ENCODE results near the gene IFRD1.
"Not testable (repeated sequence)": the region's sequence is repeated elsewhere in the genome, so short reads cannot be mapped to it uniquely, and the experiment has no call there.

IFRD1 gene

DNA sequence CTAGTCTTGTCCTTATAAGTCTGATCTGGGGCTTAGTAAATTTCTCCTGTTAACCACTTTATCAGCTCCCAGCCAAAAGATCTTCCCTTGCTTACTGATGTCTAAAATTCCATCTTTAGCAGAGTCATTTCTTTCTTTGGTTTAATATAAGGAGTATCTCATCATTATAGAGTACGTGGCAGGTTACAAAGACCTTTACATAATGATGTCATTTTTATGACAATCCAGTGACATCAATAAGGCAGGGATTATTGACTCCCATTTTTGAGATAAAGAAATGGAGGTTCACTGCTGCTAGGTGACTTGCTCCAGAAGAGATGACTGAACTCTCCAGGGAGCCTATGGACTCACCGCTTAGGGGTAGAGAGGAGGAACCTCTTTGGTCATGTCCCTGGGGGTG, 8.1 kb upstream of the IFRD1 start:
- no peak for DNase-seq (ENCODE audit: low read depth in 3 of 3)

DNA sequence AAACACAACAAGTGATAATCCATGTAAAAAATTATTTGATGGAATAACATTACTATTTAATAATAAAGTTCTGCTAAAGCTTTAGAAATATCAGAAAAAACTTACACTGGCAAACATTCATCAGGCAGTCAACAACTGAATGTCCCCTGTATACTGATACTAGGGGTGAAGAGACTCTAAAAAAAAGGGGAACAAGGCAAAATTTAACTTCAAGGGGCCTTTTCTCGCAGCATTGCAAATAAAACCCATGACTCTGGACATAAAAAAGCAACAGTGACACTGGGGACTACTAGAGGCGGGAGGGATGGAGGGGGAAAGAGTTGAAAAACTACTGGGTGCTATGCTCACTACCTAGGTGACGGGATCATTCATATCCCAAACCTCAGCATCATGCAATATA, 5.8 kb upstream of the IFRD1 start:
- no peak for DNase-seq (ENCODE audit: low read depth in 3 of 3)

DNA sequence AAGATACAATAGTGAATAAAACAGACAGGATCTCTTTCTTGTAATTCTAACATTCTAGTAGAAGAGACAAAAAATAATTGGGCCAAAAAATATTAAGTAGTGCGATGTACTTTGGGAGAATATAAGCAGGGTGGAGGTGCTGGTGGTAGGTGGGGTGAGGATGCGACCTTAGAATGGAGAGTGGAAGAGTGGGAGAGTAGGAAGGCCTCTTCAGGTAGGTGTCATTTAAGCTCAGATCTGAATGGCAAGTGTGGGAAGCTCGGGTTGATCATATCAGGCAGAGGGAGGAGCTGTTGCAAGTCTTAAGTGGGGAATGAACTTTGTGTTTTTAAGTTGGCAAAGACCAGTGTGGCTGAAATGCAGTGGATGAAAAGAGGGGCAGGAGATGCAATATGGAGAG, 3.8 kb upstream of the IFRD1 start:
- no peak for DNase-seq (ENCODE audit: low read depth in 3 of 3)

DNA sequence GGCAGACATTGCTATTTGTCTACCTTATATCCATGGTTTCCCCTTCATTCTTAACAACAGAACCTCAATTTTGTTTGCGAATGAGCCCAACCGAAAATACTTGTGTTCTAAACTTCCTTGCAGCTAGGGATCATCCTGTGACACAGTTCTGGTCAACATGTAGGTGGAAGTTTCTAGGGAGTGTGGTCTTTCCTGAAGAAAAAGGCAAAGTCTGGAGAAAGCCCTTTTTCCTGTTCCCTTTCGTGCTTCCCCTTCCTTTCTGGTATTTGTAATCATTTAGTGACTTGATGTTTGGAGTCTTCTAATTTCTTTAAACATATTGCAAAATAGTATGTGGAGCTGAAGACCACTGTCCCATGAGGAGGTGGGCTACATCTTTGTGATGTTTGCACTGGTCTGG, 2.9 kb upstream of the IFRD1 start:
- DNase-seq (ENCODE audit: low read depth in 3 of 3) = no peak

DNA sequence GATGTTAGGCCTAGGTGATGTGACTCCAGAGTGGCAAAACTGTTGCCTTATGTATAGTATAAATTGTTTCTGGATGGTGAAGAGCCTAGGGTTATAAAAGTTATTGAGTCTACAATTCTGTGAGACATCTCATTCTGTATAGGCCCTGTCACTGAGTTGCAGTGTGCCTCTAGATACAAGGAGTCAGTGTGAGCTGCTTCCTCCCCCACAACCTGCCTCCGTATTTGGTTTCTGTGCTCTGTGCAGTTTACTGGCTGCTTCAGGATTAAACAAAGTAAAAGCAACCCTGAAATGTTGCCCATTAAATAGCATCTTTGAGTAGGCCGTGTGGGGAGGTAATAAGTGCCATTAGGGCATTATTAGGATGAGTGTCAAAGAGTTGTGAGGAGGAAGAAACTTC, 1.9 kb upstream of the IFRD1 start:
- no peak for DNase-seq (ENCODE audit: low read depth in 3 of 3)

DNA sequence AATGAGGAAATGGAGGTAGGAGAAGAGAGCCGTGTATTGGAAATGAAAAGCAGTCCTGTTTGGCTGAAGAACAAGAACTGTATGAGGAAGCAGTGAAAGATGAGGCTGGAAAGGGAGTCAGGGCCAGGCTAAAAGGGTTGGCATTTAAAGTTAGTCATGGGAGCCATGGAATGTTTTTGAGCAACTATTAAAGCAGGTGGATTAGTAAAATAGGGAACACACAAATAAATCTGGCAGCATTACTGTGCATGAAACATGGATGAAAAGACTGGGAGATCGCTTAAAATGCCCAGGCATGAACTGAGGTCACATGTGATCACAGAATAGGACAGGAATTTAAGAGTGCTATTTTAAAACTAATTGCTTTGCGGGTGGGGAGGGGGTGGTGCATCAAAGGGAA, 1.4 kb upstream of the IFRD1 start:
- no peak for DNase-seq (ENCODE audit: low read depth in 3 of 3)

DNA sequence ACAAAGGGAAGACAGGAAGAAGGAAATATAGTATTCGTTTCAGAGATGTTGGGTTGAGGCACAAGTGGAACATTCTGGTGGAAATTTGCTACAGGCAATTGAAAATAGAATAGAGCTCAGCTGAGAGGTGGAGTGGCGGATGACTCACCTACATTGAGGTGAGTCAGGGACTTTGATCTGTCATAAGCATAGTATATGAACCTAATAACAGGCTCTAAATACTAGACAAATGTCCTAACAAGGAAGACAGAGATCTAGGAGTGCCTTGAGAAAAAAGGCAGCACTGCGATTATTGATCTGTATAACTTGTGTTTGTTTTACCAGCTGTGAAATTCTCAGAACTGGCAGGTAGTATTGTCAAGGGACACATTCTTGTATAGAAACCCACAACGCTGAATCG, 907 bp upstream of the IFRD1 start:
- peak; percentile 35 to 41 (median 36) for DNase-seq (ENCODE audit: low read depth in 3 of 3)

DNA sequence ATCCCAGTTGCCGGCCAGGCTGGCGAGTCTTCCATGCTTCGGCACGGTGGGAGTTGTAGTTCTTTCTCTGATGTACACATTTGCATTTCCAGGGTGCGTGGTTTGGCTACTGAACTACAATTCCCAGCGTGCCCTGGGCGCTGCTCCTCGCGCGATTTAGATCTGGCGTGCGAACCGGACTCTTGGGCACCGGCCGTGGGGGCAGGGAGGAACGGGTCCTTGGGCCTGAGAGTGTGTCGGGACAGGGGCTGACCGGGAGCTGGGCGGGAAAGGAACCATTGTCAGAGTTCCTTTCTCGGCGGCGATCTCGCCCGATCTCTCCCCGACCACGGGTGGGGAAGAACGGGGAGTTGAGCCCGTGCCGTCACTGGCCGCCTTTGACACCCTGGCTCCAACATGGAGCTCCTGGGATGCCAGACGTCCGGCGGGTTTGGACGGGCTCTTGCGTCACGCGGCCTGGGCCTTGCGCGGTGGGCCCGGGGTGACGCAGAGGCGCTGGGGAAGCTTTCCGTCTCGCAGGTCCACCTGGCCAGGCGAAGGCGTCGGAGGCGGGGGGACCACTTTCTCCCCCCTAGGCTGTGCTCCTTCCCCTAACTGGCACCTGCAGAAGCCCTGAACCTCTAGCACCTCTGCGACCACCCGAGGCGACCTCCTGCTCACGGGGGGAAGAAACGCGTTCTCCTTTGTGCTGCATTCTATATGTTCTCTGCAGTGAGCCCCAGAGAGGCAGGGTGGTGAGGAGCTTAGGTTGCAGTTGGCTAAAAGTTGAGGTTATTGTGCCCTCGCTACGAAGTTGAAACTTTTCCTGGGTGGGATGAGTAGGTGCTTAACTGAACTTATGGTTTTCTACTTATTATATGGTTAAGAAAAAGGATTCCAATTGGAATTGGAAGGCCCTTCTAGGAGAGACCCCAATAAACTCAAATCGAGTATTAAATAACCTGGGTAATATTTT, 824 bp downstream of the IFRD1 start:
- peak; percentile 70 to 82 (median 75) for DNase-seq (ENCODE audit: low read depth in 3 of 3)

DNA sequence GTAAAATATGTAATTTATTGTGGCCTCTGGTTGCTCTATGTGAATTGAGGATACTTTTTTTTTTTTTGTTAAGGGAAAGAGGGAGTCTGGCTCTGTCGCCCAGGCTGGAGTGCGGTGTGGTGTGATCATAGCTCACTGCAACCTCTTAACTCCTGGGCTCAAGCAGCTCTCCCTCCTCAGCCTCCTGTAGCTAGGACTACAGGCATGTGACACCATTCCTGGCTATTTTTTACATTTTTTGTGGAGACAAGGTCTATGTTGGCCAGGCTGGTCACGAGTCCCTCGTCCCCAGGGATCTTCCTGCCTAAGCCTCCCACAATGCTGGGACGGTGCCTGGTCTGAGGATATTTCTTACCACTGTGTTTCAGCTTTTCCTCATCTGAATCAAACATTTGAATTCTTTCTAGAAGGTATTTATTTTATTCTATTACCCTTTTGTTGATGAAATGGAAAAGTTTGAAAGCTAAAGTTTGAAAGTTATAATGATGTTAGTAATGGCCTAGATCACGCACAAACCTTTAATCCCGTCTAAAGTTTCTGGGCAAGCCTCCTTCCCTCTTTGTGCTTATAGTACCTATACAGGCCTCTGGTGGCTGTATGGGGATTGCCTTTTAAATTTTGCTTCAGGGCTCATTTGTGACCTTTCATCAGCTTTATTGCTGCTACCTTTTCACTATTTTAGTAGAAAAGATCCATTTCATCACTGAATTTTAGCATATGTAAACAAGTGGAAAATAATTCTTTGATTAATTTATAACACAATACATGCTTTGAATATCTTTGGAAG, 2.0 kb downstream of the IFRD1 start:
- no peak for DNase-seq (ENCODE audit: low read depth in 3 of 3)

DNA sequence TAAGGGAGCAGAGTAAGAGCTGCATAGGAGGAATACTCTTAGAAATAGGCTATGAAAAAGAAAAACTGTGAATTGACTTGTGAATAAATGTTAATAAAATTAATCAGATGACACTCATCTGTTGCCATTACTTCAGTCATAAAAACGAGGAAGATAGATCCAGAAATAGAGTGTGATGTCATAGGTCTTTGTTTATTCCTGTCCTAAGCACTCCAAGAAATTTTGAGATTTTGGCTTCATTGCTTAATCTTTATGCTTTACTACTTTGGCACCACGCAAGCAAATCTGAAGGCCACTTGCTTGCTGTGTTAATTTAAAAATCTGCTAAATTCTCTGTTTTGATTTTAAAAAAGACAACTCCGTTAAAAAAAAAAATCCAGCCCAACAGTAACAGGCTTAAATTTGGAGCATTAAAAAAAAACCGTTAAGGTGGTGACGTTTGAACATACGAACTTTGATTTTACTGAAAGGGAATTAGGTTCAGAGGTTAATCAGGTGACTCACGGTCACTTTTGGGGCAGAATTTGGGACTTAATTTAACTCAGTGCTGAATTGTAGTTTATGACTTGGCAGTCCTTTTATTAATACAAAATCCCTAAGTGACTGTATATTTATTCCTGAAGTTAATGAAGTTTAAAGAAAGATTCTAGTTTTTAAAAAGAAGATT, 3.4 kb downstream of the IFRD1 start:
- no peak for DNase-seq (ENCODE audit: low read depth in 3 of 3)

DNA sequence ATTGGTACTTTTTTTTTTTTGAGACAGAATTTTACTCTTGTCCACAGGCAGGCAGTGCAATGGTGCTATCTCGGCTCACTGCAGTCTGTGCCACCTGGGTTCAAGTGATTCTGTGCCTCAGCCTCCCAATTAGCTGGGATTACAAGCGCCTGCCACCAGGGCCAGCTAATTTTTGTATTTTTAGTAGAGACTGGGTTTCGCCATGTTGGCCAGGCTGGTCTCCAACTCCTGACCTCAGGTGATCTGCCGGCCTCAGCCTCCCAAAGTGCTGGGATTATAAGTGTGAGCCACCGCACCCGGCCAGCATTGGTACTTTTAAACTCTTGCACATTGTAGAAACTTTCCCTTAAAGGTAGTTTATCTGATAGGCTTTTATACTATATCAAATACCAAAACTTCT, 3.9 kb downstream of the IFRD1 start:
- DNase-seq (ENCODE audit: low read depth in 3 of 3) = not testable (repeated sequence)

DNA sequence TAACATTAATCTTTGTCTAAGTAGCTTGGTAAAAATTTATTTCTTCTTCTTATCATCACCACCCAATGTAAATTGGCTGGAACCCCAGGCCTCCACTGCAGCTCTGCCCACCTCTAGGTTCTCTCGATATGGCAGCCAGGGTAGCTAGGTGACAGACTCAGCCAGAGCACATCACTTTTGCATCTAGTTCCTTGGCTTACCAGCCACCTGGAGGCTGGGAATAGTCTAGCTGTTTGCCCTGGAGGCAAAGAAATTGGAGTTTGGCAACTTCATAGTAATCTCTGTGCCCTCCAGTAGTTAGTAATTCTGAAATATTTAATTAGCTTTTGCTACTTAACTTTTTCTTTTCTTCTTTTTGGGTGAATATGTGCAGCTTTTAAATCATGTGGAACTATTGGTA, 9.4 kb downstream of the IFRD1 start:
- DNase-seq (ENCODE audit: low read depth in 3 of 3) = no peak

DNA sequence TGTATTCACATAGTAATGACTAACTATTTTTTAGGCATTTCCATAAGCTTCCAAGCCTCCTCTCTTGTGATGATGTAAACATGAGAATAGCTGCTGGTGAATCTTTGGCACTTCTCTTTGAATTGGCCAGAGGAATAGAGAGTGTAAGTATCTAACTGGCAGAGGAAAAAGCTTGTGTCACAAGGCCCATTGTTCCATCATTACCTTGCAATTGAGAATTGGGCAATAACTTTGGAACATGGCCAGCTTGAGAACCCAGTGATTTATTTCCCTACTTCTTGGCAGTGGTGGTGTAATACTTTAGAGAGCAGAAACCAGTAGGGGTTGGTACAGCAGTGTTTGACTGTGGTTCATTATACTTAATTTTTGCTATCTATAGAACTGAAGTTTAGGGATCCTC, 12.0 kb downstream of the IFRD1 start:
- no peak for DNase-seq (ENCODE audit: low read depth in 3 of 3)

DNA sequence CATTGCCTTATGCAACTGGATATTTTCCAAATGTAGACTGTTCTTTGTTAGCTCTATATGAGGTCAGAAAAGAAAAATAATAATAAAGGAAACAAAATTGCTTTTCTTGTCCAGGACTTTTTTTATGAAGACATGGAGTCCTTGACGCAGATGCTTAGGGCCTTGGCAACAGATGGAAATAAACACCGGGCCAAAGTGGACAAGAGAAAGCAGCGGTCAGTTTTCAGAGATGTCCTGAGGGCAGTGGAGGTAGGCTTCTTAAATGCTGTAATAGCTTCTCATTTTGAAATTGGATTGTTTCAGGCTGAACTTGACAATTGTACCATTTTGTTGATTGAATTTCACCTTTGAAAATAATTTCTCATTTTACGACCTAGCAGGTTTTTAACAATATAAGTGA, 17.6 kb downstream of the IFRD1 start:
- DNase-seq (ENCODE audit: low read depth in 3 of 3) = no peak

DNA sequence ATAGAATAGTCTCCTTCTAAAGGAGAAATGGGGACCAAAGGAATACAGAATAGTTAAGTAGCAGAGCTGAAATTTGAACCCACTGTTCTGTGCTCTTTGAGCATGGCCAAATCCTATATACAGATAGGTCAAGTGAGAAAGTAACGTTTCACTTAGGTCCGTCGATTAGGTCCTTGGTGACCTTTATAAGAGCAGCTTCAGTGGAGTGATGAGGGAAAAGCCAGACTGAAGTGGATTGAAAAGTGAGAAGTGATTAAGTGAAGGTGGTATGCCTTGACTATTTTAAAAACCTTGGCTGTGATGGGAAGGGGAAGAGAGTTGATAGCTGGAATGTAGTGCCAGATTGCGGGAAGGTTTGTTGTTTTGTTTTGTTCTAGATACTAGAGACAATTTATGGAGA, 19.9 kb downstream of the IFRD1 start:
- DNase-seq (ENCODE audit: low read depth in 3 of 3) = no peak

DNA sequence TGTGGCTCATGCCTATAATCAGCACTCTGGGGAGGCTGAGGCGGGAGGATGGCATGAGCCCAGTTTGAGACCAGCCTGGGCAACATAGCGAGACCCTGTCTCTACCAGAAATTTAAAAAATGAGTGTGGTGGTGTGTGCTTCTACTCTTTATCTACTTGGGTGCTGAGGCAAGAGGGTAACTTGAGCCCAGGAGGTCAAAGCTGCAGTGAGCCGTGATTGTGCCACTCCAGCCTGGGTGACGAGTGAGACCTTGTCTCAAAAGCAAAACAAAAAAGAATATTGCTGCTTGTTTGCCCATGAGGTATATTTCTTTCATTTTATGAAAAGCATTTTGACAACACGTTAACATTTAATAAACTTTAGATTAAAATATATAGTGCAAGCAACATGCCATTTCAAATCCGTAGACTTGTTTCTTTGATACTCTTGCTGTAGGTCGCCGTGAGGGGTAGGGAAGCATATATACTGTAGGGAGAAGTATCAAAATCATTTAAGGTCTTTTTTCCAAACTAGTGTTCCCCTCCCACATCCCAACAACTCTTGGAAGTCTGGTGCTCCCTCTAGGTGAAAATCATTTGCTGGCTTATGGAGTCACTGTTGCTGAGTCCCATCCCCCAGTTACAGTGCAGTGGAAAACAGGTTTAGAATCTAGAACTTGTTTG, 26.3 kb downstream of the IFRD1 start:
- no peak for DNase-seq (ENCODE audit: low read depth in 3 of 3)

DNA sequence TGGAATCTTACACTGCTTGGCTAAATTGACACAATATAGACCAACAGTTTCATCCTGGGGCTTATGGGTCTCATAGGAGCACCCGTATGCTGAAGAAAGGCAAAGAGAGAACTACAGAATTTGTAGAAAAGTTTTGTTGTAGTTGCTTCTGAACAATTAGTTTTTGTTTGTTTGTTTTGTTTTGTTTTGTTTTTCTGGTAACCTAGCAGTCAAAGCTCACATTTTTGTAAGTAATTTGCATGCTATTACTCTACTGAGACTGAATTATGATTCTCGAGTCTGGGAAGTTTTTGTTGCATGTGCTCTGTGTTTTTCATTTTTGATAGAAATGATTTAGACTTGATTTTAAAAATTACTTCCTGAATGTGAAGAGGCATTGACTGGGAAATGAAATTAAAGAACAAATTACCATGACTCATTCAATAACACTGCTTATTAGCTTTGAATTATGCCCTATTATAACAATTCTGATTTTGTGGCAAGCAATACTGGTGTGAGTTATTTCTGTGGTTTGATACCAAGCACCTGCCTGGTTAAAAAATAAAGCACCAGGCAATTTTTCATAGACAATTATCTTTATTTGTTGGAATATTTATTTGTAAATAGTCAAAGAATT, 31.0 kb downstream of the IFRD1 start:
- no peak for DNase-seq (ENCODE audit: low read depth in 3 of 3)

DNA sequence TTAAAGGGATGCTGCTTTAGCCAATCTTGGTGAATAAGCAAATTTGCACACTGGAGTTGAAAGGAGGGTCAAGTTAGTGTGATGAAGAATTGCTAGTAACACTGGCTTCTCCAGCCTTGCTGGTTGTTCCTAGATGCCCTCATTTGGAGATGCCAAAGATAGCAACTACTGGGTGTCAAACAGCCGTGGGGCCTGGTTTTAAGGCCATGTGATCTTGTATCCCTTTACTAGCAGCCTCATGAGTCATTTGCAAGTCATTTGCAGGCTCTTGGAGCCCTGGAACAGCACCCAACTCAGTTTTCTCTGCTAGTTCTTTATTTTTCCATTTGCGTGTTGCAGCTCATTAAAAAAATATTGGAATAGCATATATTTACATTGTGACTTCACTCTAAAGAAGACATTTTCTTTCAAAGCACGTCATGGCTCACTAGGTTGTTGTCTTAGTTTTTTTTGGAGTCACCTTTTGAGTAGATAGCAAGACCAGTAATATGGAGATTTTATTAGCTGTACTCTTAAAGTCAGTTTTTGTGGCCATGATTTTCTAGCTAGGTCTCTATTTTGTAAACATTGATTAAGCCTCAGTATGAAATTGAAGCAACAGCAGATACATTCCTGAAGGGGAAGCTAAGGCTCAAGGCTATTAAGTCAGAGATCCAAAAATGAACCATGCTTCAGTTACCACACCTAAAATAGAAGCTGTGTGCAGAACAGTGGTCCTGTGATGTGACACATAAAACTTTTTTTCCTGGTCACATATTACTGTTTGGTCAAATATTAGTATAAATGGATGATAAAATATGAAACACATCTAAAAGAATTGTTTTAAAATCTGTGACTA, 31.8 kb downstream of the IFRD1 start:
- DNase-seq (ENCODE audit: low read depth in 3 of 3) = no peak

DNA sequence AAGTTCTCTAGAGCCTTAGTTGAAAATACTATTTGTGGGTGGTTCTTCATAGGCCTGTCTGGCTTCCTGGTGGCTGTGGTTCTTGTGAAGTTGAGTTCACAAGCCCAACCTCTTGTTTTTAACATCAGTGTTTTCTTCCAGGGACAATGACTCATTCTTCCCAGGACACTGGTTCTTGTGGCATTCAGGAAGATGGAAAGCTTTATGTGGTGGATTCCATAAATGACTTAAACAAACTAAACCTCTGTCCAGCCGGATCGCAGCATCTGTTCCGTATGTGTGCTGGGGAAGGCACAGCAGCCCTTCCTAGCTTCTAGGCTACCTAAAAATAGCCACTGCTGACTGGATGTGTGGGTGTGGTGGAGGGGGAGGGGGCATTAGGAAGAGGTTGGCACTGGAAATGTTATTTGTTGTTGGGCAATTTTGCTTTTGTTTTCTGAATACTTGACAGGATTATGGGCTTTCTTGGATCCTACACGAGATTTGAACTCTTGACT, 34.5 kb downstream of the IFRD1 start:
- DNase-seq (ENCODE audit: low read depth in 3 of 3) = no peak

DNA sequence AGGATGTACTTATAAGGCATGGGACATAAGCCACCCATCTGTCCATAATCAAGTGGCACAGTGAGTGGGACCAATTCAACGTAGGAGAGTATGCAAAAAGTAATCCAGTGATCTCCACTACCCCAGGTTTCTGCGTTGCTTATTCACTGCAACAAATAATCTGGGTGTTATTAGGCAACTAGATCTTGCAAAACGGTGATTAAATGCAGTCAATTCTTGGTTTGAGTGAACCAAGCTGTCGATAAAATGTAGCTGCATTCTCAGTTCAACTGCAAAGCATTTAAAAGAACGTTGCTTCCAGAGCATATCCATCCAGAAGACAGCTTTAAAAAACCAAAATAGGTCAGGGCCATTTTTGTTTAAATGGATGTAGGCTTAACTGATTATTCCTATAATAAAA, 35.5 kb downstream of the IFRD1 start:
- no peak for DNase-seq (ENCODE audit: low read depth in 3 of 3)
